CD14-positive monocyte (primary cell): ENCODE results near the gene LRRIQ1. TPM values are rescaled to one million over a fixed set of nuclear protein-coding genes. Genes with fewer than 3 reads are reported as not detected.

Source experiments
- DNase-seq, 3 donors: peaks; one replicate each; pipeline ENCODE4 v3.0.0-alpha.2; 2011 to 2022
- H2AFZ ChIP-seq: 2 replicates; pipeline ENCODE4 v1.6.0; 2012; ENCODE audit warnings: mild to moderate bottlenecking, low read depth, low read length, inconsistent platforms; ENCODE audit not compliant: insufficient read depth, poor library complexity, severe bottlenecking
- H3K27ac ChIP-seq, 2 donors: 1 replicate in 1 of 2; 2 replicates in 1 of 2; pipeline ENCODE4 v1.5.1; 2012 to 2013; ENCODE audit warnings: low read length in 2 of 2, control low read depth in 1 of 2, inconsistent platforms in 1 of 2, low read depth in 1 of 2, mild to moderate bottlenecking in 1 of 2
- H3K27me3 ChIP-seq, 2 donors: one replicate each; pipeline versions ENCODE4 v1.6.0 to v1.6.1; 2011 to 2013; ENCODE audit warnings: low read length in 2 of 2; ENCODE audit not compliant: control insufficient read depth in 2 of 2, insufficient read depth in 2 of 2
- H3K36me3 ChIP-seq, 2 donors: replicated peaks in 1 of 2; 1 replicate in 1 of 2; 2 replicates in 1 of 2; pipeline versions ENCODE4 v1.5.1 to v1.6.1; 2012 to 2013; ENCODE audit warnings: low read length in 2 of 2, control low read depth in 1 of 2, inconsistent platforms in 1 of 2, mild to moderate bottlenecking in 1 of 2; ENCODE audit not compliant: insufficient read depth in 2 of 2, control insufficient read depth in 1 of 2
- H3K4me1 ChIP-seq, 2 donors: 1 replicate in 1 of 2; 2 replicates in 1 of 2; pipeline versions ENCODE4 v1.5.1 to v1.6.1; 2012 to 2013; ENCODE audit warnings: low read length in 2 of 2, control low read depth in 1 of 2, inconsistent platforms in 1 of 2, mild to moderate bottlenecking in 1 of 2, moderate library complexity in 1 of 2; ENCODE audit not compliant: insufficient read depth in 2 of 2, control insufficient read depth in 1 of 2
- H3K4me2 ChIP-seq: replicated peaks from 2 replicates; pipeline ENCODE3; 2012; ENCODE audit warnings: low read length, moderate library complexity, mild to moderate bottlenecking; ENCODE audit not compliant: poor library complexity, severe bottlenecking; ENCODE audit errors: extremely low read depth
- H3K4me3 ChIP-seq, 3 experiments: fragments of 200-600 bp in 1 of 3; sonication (generic) in 1 of 3; replicated peaks in 1 of 3; 1 replicate in 2 of 3; 2 replicates in 1 of 3; pipeline ENCODE4 v1.5.1; 2011 to 2013; ENCODE audit warnings: low read length in 3 of 3, mild to moderate bottlenecking in 3 of 3, control low read depth in 2 of 3, low read depth in 2 of 3, inconsistent platforms in 1 of 3, moderate library complexity in 1 of 3
- H3K79me2 ChIP-seq: 2 replicates; pipeline ENCODE4 v1.6.0; 2012; ENCODE audit warnings: mild to moderate bottlenecking, control low read depth, inconsistent platforms, low read length, moderate library complexity; ENCODE audit not compliant: insufficient read depth
- H3K9ac ChIP-seq: 2 replicates; pipeline ENCODE4 v1.6.0; 2017; ENCODE audit warnings: low read length, mild to moderate bottlenecking; ENCODE audit not compliant: insufficient read depth, poor library complexity, severe bottlenecking
- H3K9me3 ChIP-seq, 2 donors: replicated peaks in 1 of 2; 1 replicate in 1 of 2; 2 replicates in 1 of 2; pipeline versions ENCODE4 v1.5.1 to v1.6.1; 2012 to 2013; ENCODE audit warnings: low read length in 2 of 2, control low read depth in 1 of 2; ENCODE audit not compliant: control insufficient read depth in 1 of 2, insufficient read depth in 1 of 2
- H4K20me1 ChIP-seq: 2 replicates; pipeline ENCODE4 v1.6.0; 2012; ENCODE audit warnings: mild to moderate bottlenecking, low read length, control low read depth, moderate library complexity; ENCODE audit not compliant: insufficient read depth
- H3K27ac Mint-ChIP-seq, 7 donors: one replicate each; pipeline ENCODE4 v1.8.0; 2020; ENCODE audit warnings: mild to moderate bottlenecking in 7 of 7, mixed read lengths in 7 of 7, moderate library complexity in 6 of 7, inconsistent platforms in 2 of 7
- H3K27me3 Mint-ChIP-seq, 3 donors: one replicate each; pipeline ENCODE4 v1.8.0; 2021 to 2022; ENCODE audit warnings: low read depth in 3 of 3, mild to moderate bottlenecking in 3 of 3, mixed read lengths in 3 of 3, moderate library complexity in 3 of 3, inconsistent platforms in 1 of 3
- H3K36me3 Mint-ChIP-seq, 2 donors: one replicate each; pipeline ENCODE4 v1.8.0; 2020; ENCODE audit warnings: mixed read lengths in 2 of 2, inconsistent platforms in 1 of 2, mild to moderate bottlenecking in 1 of 2
- H3K4me1 Mint-ChIP-seq: one replicate; pipeline ENCODE4 v1.8.0; 2020; ENCODE audit warnings: mild to moderate bottlenecking, mixed read lengths
- H3K4me3 Mint-ChIP-seq, 2 donors: one replicate each; pipeline ENCODE4 v1.8.0; 2020; ENCODE audit warnings: mild to moderate bottlenecking in 2 of 2, mixed read lengths in 2 of 2, moderate library complexity in 1 of 2
- H3K9me3 Mint-ChIP-seq, 7 donors: one replicate each; pipeline ENCODE4 v1.8.0; 2020 to 2022; ENCODE audit warnings: mixed read lengths in 7 of 7, mild to moderate bottlenecking in 6 of 7, moderate library complexity in 6 of 7, inconsistent platforms in 2 of 7
- CTCF ChIP-seq: fragments of 200-600 bp; IDR thresholded peaks from one replicate; pipeline ENCODE4 v1.8.0; 2022; ENCODE audit warnings: antibody characterized with exemption, mild to moderate bottlenecking
- WGBS: methylation state at CpG from one replicate; pipeline ENCODE4 v1.1.5; 2013; ENCODE audit warnings: missing lambda C conversion rate; ENCODE audit not compliant: insufficient coverage; 5-methylcytosine and 5-hydroxymethylcytosine counted together
- intact Hi-C, 2 donors: fragments of 100-400 bp; cut with micrococcal nuclease; formaldehyde crosslinking; loops; one replicate each; pipeline versions ENCODE4 v1.15.0 to v1.15.1; 2023
- polyA plus RNA-seq, 3 donors: library from polyadenylated mRNA; depleted of rRNA in 1 of 3; unstranded in 2 of 3; stranded (reverse) in 1 of 3; fragments of 300-500 nt in 2 of 3; fragments of >200 nt in 1 of 3; fragmentation: Illumina TruSeq in 2 of 3; gene quantifications; 1 replicate in 2 of 3; 2 replicates in 1 of 3; pipeline ENCODE4 v1.2.3, GENCODE V29; 2012 to 2021

The LRRIQ1 gene
- polyA plus RNA-seq, 3 donors: not detected

- Histone ChIP-seq H3K36me3 (no peaks in the 10 kb centered on the region), H2AFZ (no peak overlapping the region), H3K79me2 (no peaks in the 10 kb centered on the region), H3K4me3 (no peak overlapping the region), H3K4me2 (no peak overlapping the region), H3K9ac (no peak overlapping the region), H3K4me1 (no peaks in the 10 kb centered on the region), H3K27ac (no peak overlapping the region), H4K20me1 (no peaks in the 10 kb centered on the region), H3K9me3 (no peaks in the 10 kb centered on the region), H3K27me3 (no peaks in the 10 kb centered on the region)
- H3K27ac Mint-ChIP-seq: no peak overlapping the region
- no peak for TF ChIP-seq CTCF
- H3K36me3 Mint-ChIP-seq: no peaks in the 10 kb centered on the region
- no peak overlapping the region for H3K4me3 Mint-ChIP-seq
- no CpG with 5 or more reads among the region's 4 CpGs for WGBS
- no peak for DNase-seq
- peaks cover 0 to 3% (median under 1%) of the 10 kb centered on the region in 7 donors for H3K9me3 Mint-ChIP-seq
- intact Hi-C loops: no loop called here
- peaks cover 0 to 2% (median 2%) of the 10 kb centered on the region in 3 donors for H3K27me3 Mint-ChIP-seq
- H3K4me1 Mint-ChIP-seq: no peaks in the 10 kb centered on the region
Measured at GRCh38 chr12:85007836-85008235, 28.3 kb upstream of the LRRIQ1 start.

GRCh38 chr12:85016413-85016812 lies 19.7 kb upstream of the LRRIQ1 start:
- Mint-ChIP-seq H3K36me3 (no peaks in the 10 kb centered on the region), H3K9me3 (peaks cover 0 to 2% (median 0%) of the 10 kb centered on the region in 7 donors), H3K4me1 (no peaks in the 10 kb centered on the region), H3K27ac (no peak overlapping the region), H3K4me3 (no peak overlapping the region), H3K27me3 (peaks cover 0 to 3% (median 2%) of the 10 kb centered on the region in 3 donors)
- Histone ChIP-seq H3K9me3 (no peaks in the 10 kb centered on the region), H3K9ac (no peak overlapping the region), H3K79me2 (no peaks in the 10 kb centered on the region), H3K27me3 (peaks cover 0 to 2% of the 10 kb centered on the region in 2 donors), H3K4me2 (no peak overlapping the region), H3K4me1 (no peaks in the 10 kb centered on the region), H3K27ac (no peak overlapping the region), H2AFZ (no peak overlapping the region), H4K20me1 (no peaks in the 10 kb centered on the region), H3K4me3 (no peak overlapping the region), H3K36me3 (no peaks in the 10 kb centered on the region)
- no CpG with 5 or more reads among the region's 1 CpG for WGBS
- TF ChIP-seq CTCF: no peak
- intact Hi-C loops: no loop called here
- peak in 1 of 3 donors; percentile 4 for DNase-seq
